Osteoblast (primary cell): Measurements from ENCODE around the gene SLC2A1. TPM values are rescaled to one million over a fixed set of nuclear protein-coding genes. Genes with fewer than 3 reads are reported as not detected.
A peak's percentile ranks its signal among the peaks of the same experiment; 100 is the strongest.

Experiments
- DNase-seq: peaks from one replicate; pipeline ENCODE4 v3.0.0; 2011; ENCODE audit warnings: low spot score, mixed read lengths; ENCODE audit not compliant: insufficient read length; ENCODE audit errors: missing footprints
- H2AFZ ChIP-seq: 2 replicates; pipeline ENCODE4 v1.6.0; 2011; ENCODE audit warnings: mild to moderate bottlenecking, low read length
- H3K27ac ChIP-seq: 2 replicates; pipeline ENCODE4 v1.5.1; 2011; ENCODE audit warnings: mild to moderate bottlenecking, low read depth, low read length, moderate library complexity
- H3K27me3 ChIP-seq: 2 replicates; pipeline ENCODE4 v1.6.0; 2012; ENCODE audit warnings: mild to moderate bottlenecking, control low read depth, inconsistent platforms, low read length, moderate library complexity; ENCODE audit not compliant: insufficient read depth
- H3K36me3 ChIP-seq: 2 replicates; pipeline ENCODE4 v1.5.1; 2011; ENCODE audit warnings: mild to moderate bottlenecking, low read length, control low read depth, moderate library complexity; ENCODE audit not compliant: insufficient read depth
- H3K4me1 ChIP-seq: 2 replicates; pipeline ENCODE4 v1.5.1; 2011; ENCODE audit warnings: mild to moderate bottlenecking, low read length, control low read depth, moderate library complexity; ENCODE audit not compliant: insufficient read depth
- H3K4me2 ChIP-seq: 2 replicates; pipeline ENCODE4 v1.6.0; 2011; ENCODE audit warnings: mild to moderate bottlenecking, low read length; ENCODE audit not compliant: insufficient read depth
- H3K4me3 ChIP-seq: fragments of 200-600 bp; sonication (generic); 3 replicates; pipeline ENCODE4 v1.5.1; 2012; ENCODE audit warnings: mild to moderate bottlenecking, low read length, inconsistent platforms; ENCODE audit not compliant: insufficient read depth
- H3K79me2 ChIP-seq: 2 replicates; pipeline ENCODE4 v1.6.0; 2012; ENCODE audit warnings: mild to moderate bottlenecking, low read length, control low read depth, inconsistent platforms; ENCODE audit not compliant: insufficient read depth
- H3K9me3 ChIP-seq: 2 replicates; pipeline ENCODE4 v1.5.1; 2011; ENCODE audit warnings: low read depth, low read length, control low read depth
- H4K20me1 ChIP-seq: 2 replicates; pipeline ENCODE4 v1.6.0; 2012; ENCODE audit warnings: mild to moderate bottlenecking, low read length, control low read depth; ENCODE audit not compliant: insufficient read depth
- total RNA-seq: library from RNA; depleted of rRNA; stranded (reverse); fragments of >200 nt; gene quantifications from 2 replicates; pipeline ENCODE4 v1.2.3, GENCODE V29; 2012
- TF ChIP-seq, protein P1 (sequence below): IDR thresholded peaks from 2 replicates; pipeline ENCODE4 v1.5.1; 2011; ENCODE audit warnings: mild to moderate bottlenecking, low read depth, low read length, moderate library complexity; ENCODE audit errors: extremely low read depth

The SLC2A1 gene
- total RNA-seq, 1 donor = 43.4 TPM

DNA sequence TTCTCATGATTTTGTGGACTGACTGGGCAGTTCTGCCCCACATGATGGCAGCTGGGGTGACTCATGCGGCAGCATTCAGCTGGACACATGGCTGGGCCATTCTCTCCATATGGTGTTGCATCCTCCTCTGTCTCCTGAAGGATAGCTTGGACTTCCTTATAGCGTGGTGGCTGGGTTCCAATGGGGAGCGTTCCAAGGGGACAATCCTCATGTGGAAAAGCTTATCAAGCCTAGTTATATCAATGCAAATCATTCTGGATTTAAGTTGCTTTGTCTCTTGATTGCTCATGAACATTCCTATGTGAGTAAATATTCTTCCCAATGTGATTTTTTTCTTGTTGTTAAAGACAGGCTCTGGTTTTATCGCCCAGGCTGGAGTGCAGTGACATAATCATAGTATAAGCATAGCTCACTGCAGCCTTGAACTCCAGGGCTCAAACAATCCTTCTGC, 13.2 kb upstream of the SLC2A1 start:
- Histone ChIP-seq H3K27ac (no peak overlapping the region), H3K4me1 (peaks cover 12% of the 10 kb centered on the region), H3K27me3 (no peaks in the 10 kb centered on the region), H4K20me1 (no peaks in the 10 kb centered on the region), H3K79me2 (no peaks in the 10 kb centered on the region), H3K4me3 (no peak overlapping the region), H3K36me3 (no peaks in the 10 kb centered on the region), H2AFZ (no peak overlapping the region), H3K4me2 (no peak overlapping the region), H3K9me3 (no peaks in the 10 kb centered on the region)
- peak; percentile 89 for DNase-seq
- TF ChIP-seq, protein P1, sequence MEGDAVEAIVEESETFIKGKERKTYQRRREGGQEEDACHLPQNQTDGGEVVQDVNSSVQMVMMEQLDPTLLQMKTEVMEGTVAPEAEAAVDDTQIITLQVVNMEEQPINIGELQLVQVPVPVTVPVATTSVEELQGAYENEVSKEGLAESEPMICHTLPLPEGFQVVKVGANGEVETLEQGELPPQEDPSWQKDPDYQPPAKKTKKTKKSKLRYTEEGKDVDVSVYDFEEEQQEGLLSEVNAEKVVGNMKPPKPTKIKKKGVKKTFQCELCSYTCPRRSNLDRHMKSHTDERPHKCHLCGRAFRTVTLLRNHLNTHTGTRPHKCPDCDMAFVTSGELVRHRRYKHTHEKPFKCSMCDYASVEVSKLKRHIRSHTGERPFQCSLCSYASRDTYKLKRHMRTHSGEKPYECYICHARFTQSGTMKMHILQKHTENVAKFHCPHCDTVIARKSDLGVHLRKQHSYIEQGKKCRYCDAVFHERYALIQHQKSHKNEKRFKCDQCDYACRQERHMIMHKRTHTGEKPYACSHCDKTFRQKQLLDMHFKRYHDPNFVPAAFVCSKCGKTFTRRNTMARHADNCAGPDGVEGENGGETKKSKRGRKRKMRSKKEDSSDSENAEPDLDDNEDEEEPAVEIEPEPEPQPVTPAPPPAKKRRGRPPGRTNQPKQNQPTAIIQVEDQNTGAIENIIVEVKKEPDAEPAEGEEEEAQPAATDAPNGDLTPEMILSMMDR = no peak

DNA sequence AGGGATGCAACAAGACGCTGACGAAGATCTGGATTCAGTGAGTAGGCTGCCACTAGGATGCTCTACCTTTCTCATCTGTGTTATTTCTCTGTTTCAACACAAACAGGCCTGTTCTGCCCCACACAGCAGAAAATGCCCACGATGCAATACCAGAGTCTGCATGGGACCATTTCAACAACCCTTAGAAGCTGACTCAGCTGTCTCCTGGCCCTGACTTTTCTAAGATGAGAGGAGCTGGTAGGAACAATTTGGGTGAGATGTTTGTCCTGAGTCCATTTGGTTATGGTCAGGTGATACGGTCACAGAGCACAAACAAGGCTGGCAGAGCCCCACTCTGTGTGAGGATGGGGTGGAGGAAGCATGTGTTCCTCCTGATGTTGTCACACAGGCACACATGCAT, 11.5 kb upstream of the SLC2A1 start:
- Histone ChIP-seq H3K79me2 (no peaks in the 10 kb centered on the region), H4K20me1 (no peaks in the 10 kb centered on the region), H3K4me3 (no peak overlapping the region), H3K27me3 (no peaks in the 10 kb centered on the region), H3K4me1 (peaks cover 18% of the 10 kb centered on the region), H3K4me2 (no peak overlapping the region), H3K27ac (no peak overlapping the region), H2AFZ (no peak overlapping the region), H3K36me3 (no peaks in the 10 kb centered on the region), H3K9me3 (no peaks in the 10 kb centered on the region)
- TF ChIP-seq, protein P1 = no peak
- no peak for DNase-seq

DNA sequence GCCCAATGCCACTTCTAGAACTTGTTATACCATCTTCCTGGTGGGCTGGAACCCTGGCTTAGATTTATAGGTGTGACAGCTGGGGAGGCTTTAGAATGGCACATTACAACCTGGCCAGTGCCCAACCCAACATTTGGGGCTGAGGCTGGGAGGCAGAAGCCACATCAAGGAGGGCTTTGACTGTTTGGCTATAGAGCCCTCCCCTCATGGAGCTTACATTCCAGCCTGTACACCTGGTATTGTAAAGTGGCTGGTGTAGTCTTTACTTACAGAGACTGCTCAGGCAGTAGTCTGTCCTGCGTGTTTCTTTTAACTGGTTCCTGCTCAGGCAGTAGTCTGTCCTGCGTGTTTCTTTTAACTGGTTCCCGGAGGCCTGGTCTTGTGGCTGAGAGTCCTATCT, 10.0 kb upstream of the SLC2A1 start:
- TF ChIP-seq, protein P1 = no peak
- Histone ChIP-seq H3K4me2 (no peak overlapping the region), H3K9me3 (no peaks in the 10 kb centered on the region), H3K79me2 (no peaks in the 10 kb centered on the region), H3K4me1 (peaks cover 24% of the 10 kb centered on the region), H3K4me3 (no peak overlapping the region), H3K27me3 (no peaks in the 10 kb centered on the region), H3K27ac (no peak overlapping the region), H3K36me3 (no peaks in the 10 kb centered on the region), H2AFZ (no peak overlapping the region), H4K20me1 (no peaks in the 10 kb centered on the region)
- no peak for DNase-seq

DNA sequence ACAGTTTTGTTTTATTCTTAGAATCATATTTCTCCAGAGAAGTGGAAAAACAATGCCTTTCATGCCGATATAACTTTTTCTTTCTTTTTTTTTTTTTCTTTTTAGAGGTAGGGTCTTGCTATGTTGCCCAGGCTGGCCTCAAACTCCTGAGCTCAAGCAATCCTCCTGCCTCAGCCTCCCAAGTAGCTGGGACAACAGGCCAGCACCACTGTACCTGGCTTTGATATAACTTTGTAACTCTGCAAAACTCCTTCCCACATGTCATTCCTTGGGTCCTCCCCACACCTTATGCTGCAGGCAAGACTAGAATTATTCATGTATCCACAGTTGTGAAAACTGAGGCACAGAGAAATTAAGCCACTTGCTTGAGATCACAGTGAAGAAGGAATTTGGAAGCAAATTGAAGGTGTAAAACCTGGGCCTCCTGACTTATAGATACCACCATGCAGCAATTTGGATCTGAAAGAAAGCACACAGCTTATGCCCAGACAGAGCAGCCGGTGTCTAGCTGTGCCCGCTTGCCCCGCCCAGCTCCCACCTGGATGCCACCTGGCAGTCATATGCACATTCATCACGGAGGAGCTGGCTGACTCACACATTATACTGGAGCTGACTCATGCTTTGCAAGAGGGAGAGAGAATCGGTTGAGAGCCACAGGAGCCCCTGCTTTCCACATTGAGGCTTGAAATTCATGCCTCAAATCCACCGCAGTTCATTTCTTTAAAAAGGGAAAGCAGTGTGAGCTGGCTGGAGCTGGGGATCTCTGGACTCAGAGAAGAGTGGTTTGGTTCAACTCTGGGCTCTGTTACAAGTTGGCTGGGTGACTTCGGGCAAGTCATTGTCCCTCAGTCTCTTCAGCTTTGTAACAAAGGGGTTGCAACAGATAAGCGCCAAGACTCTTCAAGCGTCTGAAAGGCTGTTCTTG, 8.3 kb upstream of the SLC2A1 start:
- H3K4me1 ChIP-seq = peaks cover 36% of the 10 kb centered on the region
- DNase-seq = peak; percentile 95
- no peaks in the 10 kb centered on the region for H3K27me3 ChIP-seq
- H3K4me2 ChIP-seq = peak overlapping the region; percentile 65
- H3K27ac ChIP-seq = peak overlapping the region; percentile 77
- H3K36me3 ChIP-seq = no peaks in the 10 kb centered on the region
- H2AFZ ChIP-seq = peak overlapping the region; percentile 57
- H3K79me2 ChIP-seq = no peaks in the 10 kb centered on the region
- no peak overlapping the region for H3K4me3 ChIP-seq
- TF ChIP-seq, protein P1 = no peak
- no peaks in the 10 kb centered on the region for H4K20me1 ChIP-seq
- H3K9me3 ChIP-seq = no peaks in the 10 kb centered on the region
